GM12878 (cell line): Measurements from ENCODE around the gene ZNF576. TPM values are rescaled to one million over a fixed set of nuclear protein-coding genes. Genes with fewer than 3 reads are reported as not detected.
A peak's percentile ranks its signal among the peaks of the same experiment; 100 is the strongest.

Experiments used
- ATAC-seq: fragments of 200-7000 bp; cut with Tn5 transposase; 3 replicates; pipeline ENCODE4 v1.9.1; 2020; ENCODE audit warnings: mild to moderate bottlenecking, moderate library complexity
- BruUV-seq: library from RNA; stranded (reverse); fragments of 400-500 nt; replicated peaks from 2 replicates; lab custom pipeline; 2021; lab: Mats Ljungman, UMichigan
- CTCF ChIA-PET: fragments of 300-600 bp; sonication (Branson Sonifier 250); formaldehyde crosslinking; extraction: SDS; loops from one replicate; lab custom pipeline; 2021; ENCODE audit warnings: inconsistent platforms; lab: Yijun Ruan, JAX
- POLR2A ChIA-PET: fragments of 350-600 bp; formaldehyde crosslinking; extraction: SDS; loops from one replicate; lab custom pipeline; 2021; ENCODE audit warnings: inconsistent platforms; lab: Charles Lee
- RAD21 ChIA-PET: fragments of 300-600 bp; sonication (Branson Sonifier 250); formaldehyde crosslinking; loops from one replicate; lab custom pipeline; 2023; ENCODE audit warnings: antibody characterized with exemption; ENCODE audit not compliant: unreplicated experiment; lab: Charles Lee
- SMC1A ChIA-PET: fragments of 300-600 bp; sonication (Branson Sonifier 250); formaldehyde crosslinking; loops from one replicate; lab custom pipeline; 2023; ENCODE audit not compliant: unreplicated experiment, uncharacterized antibody; lab: Charles Lee
- DNase-seq: peaks from one replicate; pipeline ENCODE4 v3.0.0-alpha.2; 2011; ENCODE audit warnings: low read depth, low spot score
- FAIRE-seq: peaks from 3 replicates; lab custom pipeline; 2011; peaks lifted over from hg19 to GRCh38; lab: Jason Lieb, UNC
- H2AFZ ChIP-seq: 2 replicates; pipeline ENCODE4 v1.6.0; 2011; ENCODE audit warnings: low read depth, low read length, control low read depth; ENCODE audit not compliant: control insufficient read depth
- H3K27ac ChIP-seq: 2 replicates; pipeline ENCODE4 v1.5.1; 2011; ENCODE audit warnings: control low read depth; ENCODE audit not compliant: control insufficient read depth, insufficient read depth
- H3K27me3 ChIP-seq, 2 experiments: replicated peaks in 1 of 2; 2 replicates each; pipeline versions ENCODE4 v1.6.0 to v1.6.1; 2011; ENCODE audit warnings: low read length in 1 of 2; ENCODE audit not compliant: control insufficient read depth in 2 of 2, insufficient read depth in 2 of 2
- H3K36me3 ChIP-seq, 2 experiments: 2 replicates each; pipeline ENCODE4 v1.5.1; 2011; ENCODE audit warnings: low read length in 1 of 2; ENCODE audit not compliant: control insufficient read depth in 2 of 2, insufficient read depth in 2 of 2
- H3K4me1 ChIP-seq: 2 replicates; pipeline ENCODE4 v1.6.1; 2011; ENCODE audit warnings: mild to moderate bottlenecking, low read length, moderate library complexity, mixed read lengths; ENCODE audit not compliant: control insufficient read depth, insufficient read depth
- H3K4me2 ChIP-seq: 2 replicates; pipeline ENCODE4 v1.6.0; 2011; ENCODE audit warnings: control low read depth; ENCODE audit not compliant: control insufficient read depth, insufficient read depth
- H3K4me3 ChIP-seq: fragments of 200-600 bp; sonication (generic); 2 replicates; pipeline ENCODE4 v1.5.1; 2016
- H3K79me2 ChIP-seq: 2 replicates; pipeline ENCODE4 v1.6.0; 2011; ENCODE audit warnings: low read length; ENCODE audit not compliant: control insufficient read depth, insufficient read depth
- H3K9ac ChIP-seq: 2 replicates; pipeline ENCODE4 v1.8.0; 2011; ENCODE audit warnings: low read length, control low read depth, mixed read lengths; ENCODE audit not compliant: control insufficient read depth, insufficient read depth
- H3K9me3 ChIP-seq: replicated peaks from 3 replicates; pipeline ENCODE4 v1.5.1; 2011; ENCODE audit warnings: mild to moderate bottlenecking, low read length; ENCODE audit not compliant: control insufficient read depth, insufficient read depth
- H4K20me1 ChIP-seq: 2 replicates; pipeline ENCODE4 v1.6.0; 2011; ENCODE audit not compliant: control insufficient read depth, insufficient read depth
- ASH2L ChIP-seq: fragments of 300-600, 200-600 bp; sonication (generic); IDR thresholded peaks from 2 replicates; pipeline ENCODE4 v1.6.1; 2017; ENCODE audit warnings: low read depth, mild to moderate bottlenecking, borderline replicate concordance
- CREB1 ChIP-seq: IDR thresholded peaks from 2 replicates; pipeline ENCODE4 v1.6.1; 2012; ENCODE audit warnings: low read depth, mild to moderate bottlenecking, inconsistent platforms
- CREM ChIP-seq: IDR thresholded peaks from 2 replicates; pipeline ENCODE4 v1.6.1; 2014; ENCODE audit warnings: antibody characterized with exemption, low read depth
- DPF2 ChIP-seq: fragments of 450-650 bp; IDR thresholded peaks from 2 replicates; pipeline ENCODE4 v1.6.1; 2017; ENCODE audit warnings: mild to moderate bottlenecking
- E2F8 ChIP-seq: fragments of 450-650 bp; IDR thresholded peaks from 2 replicates; pipeline ENCODE4 v1.6.1; 2018; ENCODE audit warnings: mild to moderate bottlenecking, low read depth, moderate library complexity; ENCODE audit not compliant: partially characterized antibody
- JUND ChIP-seq: IDR thresholded peaks from 2 replicates; pipeline ENCODE4 v1.6.1; 2012; ENCODE audit warnings: low read depth, mild to moderate bottlenecking, low read length, improper control_type of control experiment, moderate library complexity
- KLF5 ChIP-seq: fragments of 450-650 bp; IDR thresholded peaks from 2 replicates; pipeline ENCODE4 v1.6.1; 2014; ENCODE audit warnings: mild to moderate bottlenecking; ENCODE audit not compliant: partially characterized antibody
- MYC ChIP-seq: IDR thresholded peaks from 2 replicates; pipeline ENCODE4 v1.6.1; 2011; ENCODE audit warnings: mild to moderate bottlenecking, low read length, moderate library complexity, inconsistent platforms; ENCODE audit not compliant: insufficient read depth, insufficient replicate concordance, insufficient read length, severe bottlenecking
- NFIC ChIP-seq: IDR thresholded peaks from 2 replicates; pipeline ENCODE4 v1.6.1; 2012; ENCODE audit warnings: low read depth, mild to moderate bottlenecking, inconsistent platforms, low read length, moderate library complexity
- NR2C1 ChIP-seq: fragments of 450-650 bp; IDR thresholded peaks from 2 replicates; pipeline ENCODE4 v1.6.1; 2017; ENCODE audit warnings: antibody characterized with exemption, mild to moderate bottlenecking, moderate library complexity
- PML ChIP-seq: IDR thresholded peaks from 2 replicates; pipeline ENCODE4 v1.6.1; 2012; ENCODE audit warnings: low read length, inconsistent platforms
- POLR2AphosphoS5 ChIP-seq: IDR thresholded peaks from 2 replicates; pipeline ENCODE4 v1.6.1; 2011; ENCODE audit warnings: mild to moderate bottlenecking, low read length, inconsistent platforms
- RELB ChIP-seq: fragments of 450-650 bp; IDR thresholded peaks from 2 replicates; pipeline ENCODE4 v1.6.1; 2017; ENCODE audit warnings: low read depth, mild to moderate bottlenecking, moderate library complexity
- RFX5 ChIP-seq: IDR thresholded peaks from 2 replicates; pipeline ENCODE4 v1.6.1; 2011; ENCODE audit warnings: low read depth, low read length, improper control_type of control experiment
- SIX5 ChIP-seq: IDR thresholded peaks from 2 replicates; pipeline ENCODE4 v1.6.1; 2011; ENCODE audit warnings: mild to moderate bottlenecking, low read depth, low read length, moderate library complexity; ENCODE audit not compliant: severe bottlenecking
- SMAD1 ChIP-seq: fragments of 450-650 bp; IDR thresholded peaks from 2 replicates; pipeline ENCODE4 v1.6.1; 2018; ENCODE audit warnings: mild to moderate bottlenecking, low read depth; ENCODE audit not compliant: partially characterized antibody
- TAF1 ChIP-seq: IDR thresholded peaks from 2 replicates; pipeline ENCODE4 v1.6.1; 2011; ENCODE audit warnings: mild to moderate bottlenecking, low read depth, low read length, borderline replicate concordance
- ZNF274 ChIP-seq: IDR thresholded peaks from one replicate; pipeline ENCODE4 v1.8.0; 2011; ENCODE audit not compliant: insufficient read length, insufficient read depth
- WGBS: methylation state at CpG from one replicate; pipeline ENCODE4 v1.1.6; 2016; ENCODE audit warnings: low lambda C conversion rate; ENCODE audit not compliant: insufficient replicate concordance, insufficient coverage; ENCODE audit errors: missing lambda C conversion rate; 5-methylcytosine and 5-hydroxymethylcytosine counted together
- in situ Hi-C: fragments of 300-500 bp; cut with MboI; formaldehyde crosslinking; loops from 9 replicates; pipeline ENCODE4 v1.14.3; 2018; ENCODE audit warnings: mixed read lengths
- intact Hi-C: fragments of 100-400 bp; cut with micrococcal nuclease; formaldehyde crosslinking; loops from one replicate; pipeline ENCODE4 v1.14.2; 2022; ENCODE audit not compliant: unreplicated experiment
- polyA plus RNA-seq, 11 experiments: library from polyadenylated mRNA; depleted of rRNA in 4 of 11; unstranded in 6 of 11; stranded (reverse) in 5 of 11; fragments of >200 nt; fragmentation: Nextera tagmentation in 4 of 11; fragmentation: Illumina TruSeq in 1 of 11; extraction: Ambion mirVana in 4 of 11; extraction: Trizol in 1 of 11; gene quantifications; 1 replicate in 1 of 11; 2 replicates in 10 of 11; pipeline versions ENCODE4 v1.2.1 to v1.2.3, GENCODE V29; 2011 to 2016; ENCODE audit warnings: inconsistent platforms in 2 of 11, missing spikeins in 2 of 11, low read depth in 1 of 11
- total RNA-seq, 4 experiments: library from RNA; depleted of rRNA in 3 of 4; stranded (reverse); fragments of >200 nt in 3 of 4; fragmentation: Illumina TruSeq in 1 of 4; extraction: Trizol in 1 of 4; gene quantifications; 2 replicates each; pipeline versions ENCODE4 v1.2.1 to v1.2.3, GENCODE V29; 2013 to 2021

ZNF576 gene
- total and polyA plus RNA-seq, 10 of the 15 experiments (the other 5 are each of a cell fraction or from before 2014, with no cell fraction given): 7.4 to 29.8 (median 14.3) TPM

- CTCF ChIA-PET: interaction anchor here (0.9 to 1.2 kb wide), 2 partner anchors 25 to 64 kb away, joined by 3 to 4 read pairs; no protein-coding TSS in a partner anchor
- under 1% methylated on average over 81 of the region's 81 CpGs for WGBS
- SMC1A ChIA-PET: no interaction called here
- intact Hi-C loops: loop anchor here (1.0 kb wide), 1 partner anchor 44 kb away; the partner anchor contains the start of genes PINLYP and XRCC1
- ATAC-seq (peak; percentile 95), FAIRE-seq (peak; percentile 92), DNase-seq (peak; percentile 67)
- BruUV-seq: no TSS peak
- Histone ChIP-seq H3K9me3 (no peaks in the 10 kb centered on the region), H2AFZ (peak within 1 kb of the TSS; percentile 77), H3K27ac (peak within 1 kb of the TSS; percentile 77), H3K79me2 (peaks cover 18% of the 10 kb centered on the region), H3K36me3 (no peaks in the 10 kb centered on the region), H3K4me2 (peak within 1 kb of the TSS; percentile 99), H3K4me1 (peaks cover 6% of the 10 kb centered on the region; the same call in 1 of the 2 replicates), H3K4me3 (peak within 1 kb of the TSS; percentile 82), H3K9ac (peak within 1 kb of the TSS; percentile 85), H4K20me1 (no peaks in the 10 kb centered on the region), H3K27me3 (no peaks in the 10 kb centered on the region)
- RAD21 ChIA-PET: no interaction called here
- POLR2A ChIA-PET: no interaction called here
- in situ Hi-C loops: no loop called here
- TF ChIP-seq SIX5 (peak; percentile 2), NFIC (no peak), CREB1 (0 out of 2 replicates have a peak, but pooled peaks have one; percentile 24), JUND (peak; percentile 56; the same call in 1 of the 2 replicates), KLF5 (peak; percentile 87), MYC (no peak), ASH2L (peak; percentile 79; the same call in 1 of the 2 replicates), ZNF274 (no peak), TAF1 (0 out of 2 replicates have a peak, but pooled peaks have one; percentile 17), DPF2 (peak; percentile 80; the same call in 1 of the 2 replicates), RFX5 (no peak), POLR2AphosphoS5 (peak; percentile 70), NR2C1 (no peak), RELB (0 out of 2 replicates have a peak, but pooled peaks have one; percentile 32), SMAD1 (peak; percentile 18), CREM (peak; percentile 10; the same call in 1 of the 2 replicates), E2F8 (no peak), PML (peak; percentile 75)
These were observed 23.1 kb downstream of the ZNF576 start, which contains the start of gene ZNF428 for GRCh38 chr19:43619262-43620060. Gene ZNF428, minus strand, starts transcription at chr19:43619629. Its CDS starts 5,325 bp downstream, at chr19:43614304.
